Liver (tissue), 9 donors: ENCODE results near the gene HACD2. TPM values are rescaled to one million over a fixed set of nuclear protein-coding genes. Genes with fewer than 3 reads are reported as not detected.

ENCODE experiments used
- DNase-seq: peaks from one replicate; pipeline ENCODE4 v3.0.0-alpha.2; 2017; ENCODE audit warnings: low spot score
- H3K27ac ChIP-seq, 2 donors: one replicate each; pipeline ENCODE4 v1.7.0; 2013; ENCODE audit warnings: inconsistent platforms in 2 of 2, low read length in 2 of 2, control low read depth in 1 of 2, low read depth in 1 of 2, mild to moderate bottlenecking in 1 of 2
- H3K27me3 ChIP-seq, 4 donors: one replicate each; pipeline versions ENCODE4 v1.6.1 to v1.7.0; 2013; ENCODE audit warnings: low read length in 3 of 4, inconsistent platforms in 1 of 4, mild to moderate bottlenecking in 1 of 4, moderate library complexity in 1 of 4; ENCODE audit not compliant: control insufficient read depth in 4 of 4, insufficient read depth in 4 of 4
- H3K36me3 ChIP-seq, 4 donors: one replicate each; pipeline versions ENCODE4 v1.6.1 to v1.7.0; 2013; ENCODE audit warnings: low read length in 3 of 4, mild to moderate bottlenecking in 3 of 4, low read depth in 1 of 4, moderate library complexity in 1 of 4; ENCODE audit not compliant: control insufficient read depth in 4 of 4, insufficient read depth in 3 of 4
- H3K4me1 ChIP-seq, 4 donors: one replicate each; pipeline versions ENCODE4 v1.6.1 to v1.7.0; 2013; ENCODE audit warnings: low read length in 3 of 4, mild to moderate bottlenecking in 3 of 4, moderate library complexity in 1 of 4; ENCODE audit not compliant: control insufficient read depth in 4 of 4, insufficient read depth in 4 of 4
- H3K4me3 ChIP-seq, 3 donors: one replicate each; pipeline versions ENCODE4 v1.6.1 to v1.7.0; 2013; ENCODE audit warnings: low read length in 3 of 3, control low read depth in 1 of 3, low read depth in 1 of 3, mild to moderate bottlenecking in 1 of 3
- H3K9ac ChIP-seq, 2 donors: one replicate each; pipeline ENCODE4 v1.7.0; 2013; ENCODE audit warnings: low read length in 2 of 2, mild to moderate bottlenecking in 2 of 2, moderate library complexity in 2 of 2, control low read depth in 1 of 2, low read depth in 1 of 2
- H3K9me3 ChIP-seq, 4 donors: one replicate each; pipeline versions ENCODE4 v1.6.1 to v1.7.0; 2013; ENCODE audit warnings: low read length in 3 of 4; ENCODE audit not compliant: control insufficient read depth in 4 of 4
- ATF3 ChIP-seq: IDR thresholded peaks from 2 replicates; pipeline ENCODE4 v1.6.1; 2016; ENCODE audit warnings: antibody characterized with exemption
- EGR1 ChIP-seq, 2 donors: IDR thresholded peaks; 2 replicates each; pipeline ENCODE4 v1.6.1; 2016 to 2018; ENCODE audit warnings: antibody characterized with exemption in 2 of 2, low read depth in 2 of 2
- FOXA2 ChIP-seq: IDR thresholded peaks from 2 replicates; pipeline ENCODE4 v1.6.1; 2016; ENCODE audit warnings: antibody characterized with exemption
- GABPA ChIP-seq, 2 donors: IDR thresholded peaks in 1 of 2; conservative IDR thresholded peaks in 1 of 2; 2 replicates each; pipeline ENCODE4 v1.6.1; 2016; ENCODE audit warnings: antibody characterized with exemption in 2 of 2, mild to moderate bottlenecking in 1 of 2, moderate library complexity in 1 of 2
- HNF4A ChIP-seq, 2 donors: conservative IDR thresholded peaks; 2 replicates each; pipeline ENCODE4 v1.6.1; 2016; ENCODE audit warnings: antibody characterized with exemption in 2 of 2, mild to moderate bottlenecking in 2 of 2
- JUND ChIP-seq, 2 donors: IDR thresholded peaks; 2 replicates each; pipeline ENCODE4 v1.6.1; 2016; ENCODE audit warnings: antibody characterized with exemption in 2 of 2
- RAD21 ChIP-seq, 2 donors: IDR thresholded peaks; 2 replicates each; pipeline ENCODE4 v1.6.1; 2016; ENCODE audit warnings: antibody characterized with exemption in 2 of 2, mild to moderate bottlenecking in 2 of 2
- RXRA ChIP-seq, 2 donors: IDR thresholded peaks; 2 replicates each; pipeline ENCODE4 v1.6.1; 2017 to 2018; ENCODE audit warnings: antibody characterized with exemption in 2 of 2, mild to moderate bottlenecking in 1 of 2
- TAF1 ChIP-seq: conservative IDR thresholded peaks from 2 replicates; pipeline ENCODE4 v1.6.1; 2016; ENCODE audit warnings: antibody characterized with exemption, mild to moderate bottlenecking
- YY1 ChIP-seq: IDR thresholded peaks from 2 replicates; pipeline ENCODE4 v1.6.1; 2016; ENCODE audit warnings: antibody characterized with exemption, mild to moderate bottlenecking
- ZBTB33 ChIP-seq: IDR thresholded peaks from 2 replicates; pipeline ENCODE4 v1.6.1; 2016; ENCODE audit warnings: antibody characterized with exemption
- WGBS: extraction: QIAGEN DNeasy Blood & Tissue Kit; methylation state at CpG from one replicate; pipeline ENCODE4 v1.1.7; 2013; 5-methylcytosine and 5-hydroxymethylcytosine counted together
- polyA plus RNA-seq, 2 donors: library from polyadenylated mRNA; stranded (reverse) in 1 of 2; unstranded in 1 of 2; fragments of 200-250 nt in 1 of 2; fragments of >200 nt in 1 of 2; fragmentation: Nextera tagmentation in 1 of 2; extraction: Ambion mirVana in 1 of 2; gene quantifications; one replicate each; pipeline versions ENCODE4 v1.2.1 to v1.2.3, GENCODE V29; 2013 to 2015
- total RNA-seq, 2 donors: library from RNA; depleted of rRNA; stranded (reverse); fragments of >200 nt; gene quantifications; one replicate each; pipeline ENCODE4 v1.2.3, GENCODE V29; 2014
- TF ChIP-seq, protein P1 (sequence below): IDR thresholded peaks from 2 replicates; pipeline ENCODE4 v1.6.1; 2016; ENCODE audit warnings: antibody characterized with exemption, mild to moderate bottlenecking
- donor health status: healthy.
- donor health status: healthy.
- donor health status: healthy.
- donor health status: healthy.
- donor health status: healthy.

Gene HACD2
- total and polyA plus RNA-seq, 4 donors, result 14.8 to 45.2 (median 25.2) TPM

GRCh38 chr3:123621850-123622189 is 37.0 kb upstream of the HACD2 start:
- no peak for DNase-seq
- Histone ChIP-seq H3K4me3 (no peak overlapping the region), H3K27ac (no peak overlapping the region), H3K36me3 (peaks cover 2 to 35% (median 26%) of the 10 kb centered on the region in 4 donors), H3K4me1 (peaks cover 0 to 23% (median 11%) of the 10 kb centered on the region in 4 donors), H3K9me3 (no peaks in the 10 kb centered on the region), H3K9ac (no peak overlapping the region), H3K27me3 (no peaks in the 10 kb centered on the region)
- WGBS, result 96% methylated on average over 7 of the region's 7 CpGs
- no peak for TF ChIP-seq YY1
- TF ChIP-seq ATF3, result no peak
- no peak for TF ChIP-seq RXRA (IDR thresholded peaks at IDR 0.05)
- no peak for TF ChIP-seq EGR1 (IDR thresholded peaks at IDR 0.05; ENCODE audit: low read depth in 2 of 2)
- no peak for TF ChIP-seq FOXA2
- TF ChIP-seq RAD21 (IDR thresholded peaks at IDR 0.05), result no peak
- TF ChIP-seq TAF1, result no peak

DNA sequence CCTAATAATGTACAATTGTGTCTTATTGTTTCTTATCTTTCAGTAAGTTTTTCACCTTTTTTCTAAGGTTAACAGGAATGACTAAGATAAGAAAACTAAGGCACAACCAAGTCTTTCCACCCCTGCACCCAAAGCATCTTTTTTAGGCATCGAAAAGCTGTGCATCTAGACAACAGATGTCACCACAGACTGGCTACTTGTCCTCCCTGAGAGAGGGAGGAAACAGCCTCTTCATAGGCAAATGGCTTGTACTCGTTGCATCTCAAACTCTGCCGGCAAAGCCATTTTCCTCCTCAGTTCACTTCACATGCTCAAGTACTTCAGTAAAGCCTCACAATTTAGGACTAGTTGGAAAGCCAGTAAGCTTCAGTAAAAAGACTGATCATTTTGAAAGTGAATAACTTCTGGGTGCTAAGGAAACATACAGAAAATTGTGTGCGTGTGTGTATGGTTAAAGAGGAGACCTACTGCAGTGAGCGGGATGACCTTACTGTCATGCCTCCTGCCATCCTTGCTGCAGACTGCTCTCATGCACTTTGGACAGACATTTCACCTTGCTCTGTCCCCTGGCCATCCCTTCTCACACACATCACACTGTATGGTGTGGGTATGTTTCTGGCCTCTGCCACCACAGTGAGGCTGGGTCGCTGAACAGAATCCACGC is 36.5 kb upstream of the HACD2 start:
- TF ChIP-seq EGR1 (IDR thresholded peaks at IDR 0.05; ENCODE audit: low read depth in 2 of 2) (no peak), HNF4A (conservative IDR thresholded peaks at IDR 0.05) (no peak), GABPA (IDR thresholded peaks at IDR 0.05 in 1 of 2, conservative IDR thresholded peaks at IDR 0.05 in 1 of 2) (no peak), FOXA2 (no peak), JUND (IDR thresholded peaks at IDR 0.05) (no peak), ZBTB33 (no peak), TAF1 (no peak)
- TF ChIP-seq, protein P1, sequence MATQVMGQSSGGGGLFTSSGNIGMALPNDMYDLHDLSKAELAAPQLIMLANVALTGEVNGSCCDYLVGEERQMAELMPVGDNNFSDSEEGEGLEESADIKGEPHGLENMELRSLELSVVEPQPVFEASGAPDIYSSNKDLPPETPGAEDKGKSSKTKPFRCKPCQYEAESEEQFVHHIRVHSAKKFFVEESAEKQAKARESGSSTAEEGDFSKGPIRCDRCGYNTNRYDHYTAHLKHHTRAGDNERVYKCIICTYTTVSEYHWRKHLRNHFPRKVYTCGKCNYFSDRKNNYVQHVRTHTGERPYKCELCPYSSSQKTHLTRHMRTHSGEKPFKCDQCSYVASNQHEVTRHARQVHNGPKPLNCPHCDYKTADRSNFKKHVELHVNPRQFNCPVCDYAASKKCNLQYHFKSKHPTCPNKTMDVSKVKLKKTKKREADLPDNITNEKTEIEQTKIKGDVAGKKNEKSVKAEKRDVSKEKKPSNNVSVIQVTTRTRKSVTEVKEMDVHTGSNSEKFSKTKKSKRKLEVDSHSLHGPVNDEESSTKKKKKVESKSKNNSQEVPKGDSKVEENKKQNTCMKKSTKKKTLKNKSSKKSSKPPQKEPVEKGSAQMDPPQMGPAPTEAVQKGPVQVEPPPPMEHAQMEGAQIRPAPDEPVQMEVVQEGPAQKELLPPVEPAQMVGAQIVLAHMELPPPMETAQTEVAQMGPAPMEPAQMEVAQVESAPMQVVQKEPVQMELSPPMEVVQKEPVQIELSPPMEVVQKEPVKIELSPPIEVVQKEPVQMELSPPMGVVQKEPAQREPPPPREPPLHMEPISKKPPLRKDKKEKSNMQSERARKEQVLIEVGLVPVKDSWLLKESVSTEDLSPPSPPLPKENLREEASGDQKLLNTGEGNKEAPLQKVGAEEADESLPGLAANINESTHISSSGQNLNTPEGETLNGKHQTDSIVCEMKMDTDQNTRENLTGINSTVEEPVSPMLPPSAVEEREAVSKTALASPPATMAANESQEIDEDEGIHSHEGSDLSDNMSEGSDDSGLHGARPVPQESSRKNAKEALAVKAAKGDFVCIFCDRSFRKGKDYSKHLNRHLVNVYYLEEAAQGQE, result no peak
- DNase-seq, result no peak
- Histone ChIP-seq H3K4me1 (peaks cover 0 to 23% (median 11%) of the 10 kb centered on the region in 4 donors), H3K9me3 (no peaks in the 10 kb centered on the region), H3K27me3 (no peaks in the 10 kb centered on the region), H3K9ac (no peak overlapping the region), H3K36me3 (peaks cover 0 to 30% (median 23%) of the 10 kb centered on the region in 4 donors), H3K4me3 (no peak overlapping the region), H3K27ac (no peak overlapping the region)
- 91% methylated on average over 7 of the region's 7 CpGs for WGBS
